Glomerular visceral epithelial cell (primary cell): ENCODE data around the gene COPS8.

Experiments
- DNase-seq: peaks from one replicate; pipeline ENCODE4 v3.0.0-alpha.2; 2016; ENCODE audit errors: extremely low spot score

The COPS8 gene

DNA sequence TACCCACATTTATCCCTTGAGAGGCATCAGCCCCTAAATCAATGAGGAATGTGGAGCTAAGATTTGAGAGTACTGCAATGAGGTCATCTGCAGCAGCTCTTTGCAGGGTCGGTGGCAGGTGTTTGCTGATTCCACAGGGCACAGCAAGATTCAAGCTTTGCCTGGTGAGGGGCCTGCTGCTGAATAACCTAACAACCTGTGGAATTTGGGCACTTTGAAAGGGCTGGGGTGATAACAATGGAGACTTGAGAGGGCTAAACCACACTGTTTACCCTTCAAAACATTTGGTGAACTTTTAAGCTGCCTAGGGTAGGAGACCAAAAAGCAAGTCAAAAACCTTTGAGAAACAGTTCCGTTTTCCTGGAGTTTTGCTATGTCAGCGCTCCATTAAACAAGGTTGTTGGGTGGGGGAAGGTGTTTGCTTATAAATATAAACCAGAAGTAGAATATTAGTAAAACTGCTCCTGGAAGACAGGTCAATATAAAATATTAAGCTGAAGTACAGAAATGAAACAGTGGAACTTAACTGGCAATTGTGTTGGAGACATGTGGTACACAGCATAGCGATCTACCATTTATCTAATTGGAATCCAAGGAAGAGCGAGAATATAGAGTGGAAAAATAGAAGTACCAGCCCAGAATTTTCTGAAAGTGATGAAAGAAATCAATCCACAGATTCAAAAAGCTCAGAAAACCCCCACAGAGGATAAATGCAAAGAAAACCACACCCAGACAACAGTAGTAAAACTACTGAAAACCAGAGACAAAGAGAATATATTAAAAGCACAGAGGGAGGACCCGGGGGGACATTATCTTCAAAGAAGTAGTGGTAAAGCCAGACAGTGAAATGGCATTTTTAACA, 15.7 kb downstream of the COPS8 start:
- DNase-seq = no peak

DNA sequence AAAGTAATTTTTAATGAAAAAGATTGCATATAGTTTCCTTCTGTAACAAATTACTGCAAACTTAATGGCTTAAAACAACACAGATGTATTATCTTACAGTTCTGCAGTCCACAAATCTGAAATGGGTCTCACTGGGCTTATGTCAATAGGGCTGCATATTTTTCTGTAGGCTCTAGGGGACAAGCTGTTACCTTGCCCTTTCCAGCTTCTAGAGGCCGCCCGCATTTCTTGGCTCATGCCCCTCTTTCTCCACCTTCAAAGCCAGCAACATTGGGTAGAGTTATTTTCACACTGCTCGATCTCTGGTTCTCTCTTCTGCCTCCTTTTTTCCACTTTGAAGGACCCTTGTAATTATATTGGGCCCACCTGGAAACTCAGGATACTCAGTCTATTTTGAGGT, 16.7 kb downstream of the COPS8 start:
- DNase-seq = no peak

DNA sequence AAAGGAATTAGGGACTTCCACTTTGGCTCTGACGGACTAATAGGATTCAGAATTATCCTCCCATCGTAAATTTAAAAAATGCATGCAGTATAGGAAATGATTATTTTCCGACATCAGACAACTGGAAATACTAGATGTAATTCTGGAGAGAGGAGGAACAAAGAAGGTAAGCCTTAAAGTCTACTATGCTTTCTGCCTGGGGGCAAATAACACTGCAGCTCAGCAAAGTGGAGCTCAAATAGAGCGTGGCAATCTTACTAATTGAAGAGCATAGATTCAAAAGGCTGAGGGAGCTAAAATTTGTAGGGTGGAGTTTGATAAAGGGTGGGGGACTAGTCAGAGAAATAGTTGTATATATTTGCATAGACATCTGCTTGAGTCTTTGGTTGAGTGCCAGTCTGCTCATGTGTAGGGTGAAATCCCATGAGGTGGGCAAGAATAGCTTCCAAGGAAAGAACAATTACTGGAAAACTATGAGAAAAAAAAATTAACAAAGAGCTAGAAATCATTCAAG, 23.8 kb downstream of the COPS8 start:
- no peak for DNase-seq

DNA sequence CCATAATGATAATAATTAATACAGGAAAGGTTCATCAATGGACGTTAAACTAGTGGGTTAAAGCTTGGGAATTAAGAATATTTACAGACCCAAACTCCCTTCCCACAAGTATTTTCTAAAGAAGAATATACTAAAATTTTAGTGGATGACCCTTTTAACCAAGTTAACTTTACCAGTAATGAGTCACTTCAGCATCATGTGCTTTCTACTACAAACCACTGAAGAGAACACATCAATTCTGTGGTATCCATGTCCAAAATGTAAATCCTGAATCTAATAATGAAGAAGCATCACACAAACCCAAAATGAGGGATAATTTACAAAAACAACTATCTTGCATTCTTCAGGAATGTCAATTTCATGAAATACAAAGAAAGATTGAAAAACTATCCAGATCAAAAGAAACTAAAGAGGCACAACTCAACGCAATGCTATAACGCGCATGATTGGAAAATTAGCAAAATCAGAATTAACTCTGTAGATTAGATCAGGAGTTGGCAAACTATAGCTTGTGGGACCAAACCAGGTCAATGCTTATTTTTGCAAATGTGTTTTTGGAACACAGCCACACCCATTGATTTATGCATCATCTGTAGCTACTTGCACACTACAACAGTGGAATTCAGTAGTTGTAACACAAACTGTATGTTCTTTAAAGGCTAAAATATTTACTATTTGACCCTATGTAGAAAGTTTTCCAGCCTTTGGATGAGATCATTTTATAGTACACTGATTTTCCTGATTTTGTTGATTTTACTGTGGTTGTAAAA, 27.5 kb downstream of the COPS8 start:
- no peak for DNase-seq

DNA sequence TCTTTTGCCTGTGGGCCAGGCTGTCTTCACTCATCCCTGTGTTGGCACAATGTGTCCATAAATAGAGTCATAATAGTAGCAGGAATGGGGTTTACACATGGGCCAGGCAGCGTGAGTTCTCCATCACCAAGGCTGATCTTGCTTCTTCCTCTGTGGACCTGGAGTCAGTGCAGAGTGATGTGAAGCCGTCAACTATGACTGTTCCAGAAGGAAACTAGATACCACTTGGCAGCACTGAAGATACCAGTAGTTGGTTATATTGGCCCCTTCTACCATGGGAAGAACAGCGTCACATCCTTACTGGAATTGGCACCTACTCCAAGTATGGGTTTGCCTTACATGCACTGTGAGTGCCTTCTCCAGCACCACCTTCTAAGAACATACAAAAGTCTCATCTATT, 30.2 kb downstream of the COPS8 start:
- DNase-seq = no peak

DNA sequence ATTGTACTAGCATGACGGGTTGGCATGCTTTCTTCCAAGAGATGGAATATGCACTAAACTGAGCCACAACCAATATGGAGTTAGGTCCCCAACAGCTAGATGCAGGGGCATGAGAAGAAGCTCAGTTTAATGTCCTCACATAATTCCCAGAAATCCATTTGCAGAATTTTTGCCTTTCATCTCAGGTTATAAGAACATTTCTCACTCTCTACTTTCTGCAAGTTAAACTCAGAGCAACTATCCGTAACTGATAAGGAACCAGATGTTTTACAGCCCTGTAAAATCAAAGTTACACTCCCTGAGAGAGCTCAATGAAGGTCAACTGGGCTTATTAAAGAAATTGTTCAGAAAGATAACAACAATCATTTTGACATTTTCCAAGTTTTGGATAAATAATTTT, 30.7 kb downstream of the COPS8 start:
- DNase-seq = no peak

DNA sequence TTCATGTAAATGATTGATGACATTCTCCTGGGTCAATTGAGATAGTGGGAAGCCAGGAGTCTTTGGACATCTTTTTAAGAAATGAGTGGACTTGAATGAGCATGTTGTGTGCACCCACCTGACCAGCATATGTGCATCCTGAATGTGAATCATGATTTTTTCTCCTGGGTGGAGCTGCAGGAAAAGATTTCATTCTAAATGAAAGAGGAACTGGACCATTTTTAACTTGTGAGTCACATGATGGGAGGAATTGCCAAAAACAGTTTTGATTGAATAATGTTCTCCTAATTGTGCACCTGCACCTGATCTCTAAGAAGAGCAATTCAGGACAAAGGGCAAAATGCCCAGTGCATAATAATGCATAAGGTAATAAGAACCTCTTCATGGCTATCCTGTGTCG, 32.3 kb downstream of the COPS8 start:
- DNase-seq = no peak

DNA sequence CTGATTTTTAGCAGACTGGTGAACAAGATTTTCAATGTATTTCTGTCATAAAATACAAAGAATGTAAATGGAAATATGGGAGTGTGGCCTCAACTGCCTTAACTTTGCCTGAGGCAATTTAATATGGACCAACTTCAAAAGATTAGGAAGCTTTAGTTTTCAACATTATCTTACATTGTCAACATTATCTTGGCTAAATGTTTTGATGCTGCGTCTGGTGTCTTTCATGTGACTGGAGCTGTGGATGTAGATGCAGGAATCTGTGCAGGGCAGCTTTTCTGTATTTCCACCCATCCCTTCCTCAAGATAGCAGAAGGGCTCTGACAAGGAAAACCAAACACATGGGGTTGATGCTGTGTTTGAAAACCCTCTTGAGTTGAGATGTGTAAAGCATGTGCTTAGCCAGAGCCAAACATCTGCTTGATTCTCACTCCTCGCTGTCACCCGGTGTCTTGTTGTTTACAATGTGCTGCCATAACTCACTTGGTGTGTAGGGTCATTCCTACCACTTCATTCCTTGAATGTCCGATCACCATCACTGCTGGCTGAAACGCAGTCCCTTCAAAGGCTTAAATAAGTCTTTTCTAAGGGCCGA, 33.0 kb downstream of the COPS8 start:
- no peak for DNase-seq

DNA sequence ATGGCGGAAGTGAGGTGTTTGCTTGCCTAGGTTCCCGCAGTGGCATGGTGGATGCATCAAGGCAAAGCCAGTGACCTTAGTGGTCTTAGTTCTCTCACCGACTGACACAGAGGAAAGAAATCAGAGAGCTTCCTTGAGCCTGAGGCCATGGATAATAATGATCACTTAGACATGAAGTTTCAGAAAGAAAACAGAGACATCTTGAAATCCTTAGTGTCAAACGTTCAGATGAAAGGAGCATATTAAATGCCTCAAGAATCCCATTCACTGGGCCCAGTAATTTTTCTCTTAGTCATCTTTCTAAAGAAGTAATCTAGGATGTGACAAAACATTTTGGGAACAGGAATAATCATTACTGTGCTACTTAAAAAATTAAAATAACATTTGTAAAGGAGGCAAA, 35.2 kb downstream of the COPS8 start:
- no peak for DNase-seq

DNA sequence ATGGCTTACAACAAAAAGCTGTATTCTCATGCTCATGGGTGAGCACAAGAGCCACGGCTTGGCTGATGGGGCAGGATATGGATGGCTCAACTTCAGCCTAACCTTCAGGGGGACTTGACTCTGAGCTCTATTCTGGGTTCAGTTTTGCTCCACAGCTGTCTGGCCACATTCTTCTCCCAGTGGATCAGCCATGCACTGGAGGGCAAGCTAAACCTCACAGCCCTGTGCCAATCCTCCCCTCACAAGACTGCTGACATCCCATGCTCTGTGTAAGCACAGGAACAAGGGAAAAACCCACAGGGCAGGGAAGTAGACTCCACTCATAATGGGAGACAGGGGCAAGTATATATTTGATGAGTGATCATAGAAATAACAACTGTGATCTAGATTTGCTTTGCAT, 35.6 kb downstream of the COPS8 start:
- DNase-seq = no peak

DNA sequence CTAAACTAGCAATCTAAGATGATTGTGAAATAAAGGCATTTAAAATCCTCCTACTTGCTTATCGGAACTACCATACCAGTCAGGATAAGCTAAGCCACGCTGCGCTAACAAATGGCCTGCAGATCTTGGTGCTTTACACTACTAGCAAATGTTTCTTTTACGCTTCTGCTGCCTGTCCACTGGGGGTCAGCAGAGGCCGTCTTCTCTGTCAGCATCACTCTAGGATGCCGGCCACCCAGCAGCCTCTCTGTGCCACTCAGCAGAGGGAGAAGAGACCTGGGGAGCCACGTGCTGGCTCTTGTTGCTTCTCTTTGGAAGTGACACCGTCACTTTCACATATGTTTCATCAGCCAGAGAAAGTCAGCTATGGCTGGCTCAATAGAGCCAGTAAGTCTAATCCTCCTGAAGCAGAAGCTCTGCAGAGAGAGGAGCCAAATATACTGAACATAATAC, 36.6 kb downstream of the COPS8 start:
- DNase-seq = peak; percentile 72

DNA sequence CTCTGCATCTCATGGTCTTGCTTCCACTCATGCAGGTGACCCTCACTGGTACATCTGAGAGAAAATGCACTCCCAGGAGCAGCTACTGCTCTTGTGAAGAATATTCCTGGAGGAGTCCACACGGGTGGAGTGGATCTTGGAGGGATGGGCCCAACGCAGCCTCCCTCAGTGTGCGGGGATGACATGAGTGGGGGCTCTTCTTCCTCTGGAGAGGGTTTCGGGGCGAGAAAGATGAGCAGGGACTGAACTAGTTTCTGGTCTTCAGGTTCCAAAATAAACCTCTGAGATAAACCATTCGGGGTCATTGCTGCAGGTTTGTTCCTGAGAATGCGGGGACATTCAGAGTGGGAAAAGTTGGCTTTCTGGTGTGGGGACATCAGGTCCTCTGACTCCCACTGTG, 39.1 kb downstream of the COPS8 start:
- no peak for DNase-seq

DNA sequence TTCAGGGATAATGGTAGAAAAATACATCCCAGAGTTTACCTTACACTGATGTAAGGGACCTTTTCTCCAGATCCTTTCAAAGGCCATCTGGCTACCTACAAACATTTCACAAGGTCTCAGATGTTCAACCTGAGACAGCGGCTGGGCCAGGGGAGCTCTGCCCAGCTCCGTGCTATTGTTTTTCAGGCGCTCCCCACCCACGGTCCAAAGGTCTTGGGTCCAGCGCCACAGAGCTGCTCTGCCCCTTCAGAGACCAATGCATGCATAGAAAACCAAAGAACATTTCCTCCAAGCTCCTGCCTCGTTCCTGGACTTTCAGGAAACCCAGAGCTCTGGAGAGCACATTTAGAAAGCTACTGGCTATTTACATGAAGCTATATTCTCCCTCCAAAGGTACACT, 40.3 kb downstream of the COPS8 start:
- DNase-seq = no peak

DNA sequence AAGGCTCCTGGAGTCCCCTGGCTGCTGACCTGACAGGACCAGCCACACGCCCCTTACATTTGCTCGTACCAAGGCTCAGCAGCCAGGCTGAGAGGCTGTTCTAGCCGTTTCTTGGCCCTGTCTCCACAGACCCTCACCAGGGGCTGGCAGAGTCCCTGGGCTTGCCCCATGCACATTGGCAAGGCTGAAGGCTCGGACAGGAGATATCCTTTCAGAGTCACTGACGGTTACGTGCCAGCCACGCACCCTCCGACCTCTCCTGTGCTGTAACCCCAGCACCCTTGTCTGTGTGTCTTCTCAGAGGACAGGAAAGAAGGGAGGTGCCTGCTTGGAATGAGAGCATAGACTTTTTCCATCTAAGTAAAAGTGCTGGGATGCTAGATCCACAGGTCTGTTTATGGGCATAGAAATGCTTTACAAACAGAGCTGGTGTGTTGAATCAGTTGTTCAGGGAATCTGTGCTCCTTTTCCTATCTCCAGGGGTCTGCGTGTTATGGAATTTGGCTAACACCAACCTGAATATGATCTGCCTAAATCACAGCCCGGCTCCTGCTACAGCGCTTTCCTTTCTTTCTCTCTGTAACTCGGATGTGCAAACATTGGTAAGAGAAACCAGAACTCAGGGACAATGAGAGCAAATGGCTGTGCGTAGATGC, 41.0 kb downstream of the COPS8 start:
- DNase-seq = no peak

DNA sequence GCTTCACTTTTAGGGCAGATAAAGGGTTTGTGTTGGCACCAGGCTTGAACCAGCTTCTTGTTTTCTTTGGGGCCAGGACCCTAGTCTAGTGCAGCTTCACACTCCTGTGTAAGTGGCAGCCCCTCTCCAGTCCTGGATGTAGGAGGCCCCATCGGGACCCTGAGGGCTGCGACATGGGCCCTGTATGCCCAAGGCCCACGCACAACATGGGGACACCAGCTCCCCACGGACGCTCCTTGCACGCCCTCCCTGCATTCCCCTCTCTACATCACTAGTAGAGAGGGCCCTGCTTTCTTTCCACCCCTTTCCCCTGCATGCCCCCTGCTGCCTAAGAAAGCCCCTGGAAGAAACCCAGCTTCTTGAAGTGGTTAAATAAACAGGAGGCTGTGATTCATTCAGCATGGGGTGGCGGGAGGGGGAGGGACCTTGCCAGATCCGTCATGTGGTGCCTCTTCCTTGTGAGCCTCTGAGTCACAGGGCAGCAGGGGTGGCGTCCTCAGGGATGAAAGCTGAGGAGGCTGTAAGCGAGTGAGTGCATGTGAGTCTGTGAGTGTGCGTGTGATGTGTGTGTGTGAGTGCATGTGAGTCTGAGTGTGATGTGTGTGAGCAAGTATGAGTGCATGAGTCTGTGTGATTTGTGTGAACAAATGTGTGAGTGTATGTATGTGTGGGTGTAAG, 42.5 kb downstream of the COPS8 start:
- peak; percentile 95 for DNase-seq

DNA sequence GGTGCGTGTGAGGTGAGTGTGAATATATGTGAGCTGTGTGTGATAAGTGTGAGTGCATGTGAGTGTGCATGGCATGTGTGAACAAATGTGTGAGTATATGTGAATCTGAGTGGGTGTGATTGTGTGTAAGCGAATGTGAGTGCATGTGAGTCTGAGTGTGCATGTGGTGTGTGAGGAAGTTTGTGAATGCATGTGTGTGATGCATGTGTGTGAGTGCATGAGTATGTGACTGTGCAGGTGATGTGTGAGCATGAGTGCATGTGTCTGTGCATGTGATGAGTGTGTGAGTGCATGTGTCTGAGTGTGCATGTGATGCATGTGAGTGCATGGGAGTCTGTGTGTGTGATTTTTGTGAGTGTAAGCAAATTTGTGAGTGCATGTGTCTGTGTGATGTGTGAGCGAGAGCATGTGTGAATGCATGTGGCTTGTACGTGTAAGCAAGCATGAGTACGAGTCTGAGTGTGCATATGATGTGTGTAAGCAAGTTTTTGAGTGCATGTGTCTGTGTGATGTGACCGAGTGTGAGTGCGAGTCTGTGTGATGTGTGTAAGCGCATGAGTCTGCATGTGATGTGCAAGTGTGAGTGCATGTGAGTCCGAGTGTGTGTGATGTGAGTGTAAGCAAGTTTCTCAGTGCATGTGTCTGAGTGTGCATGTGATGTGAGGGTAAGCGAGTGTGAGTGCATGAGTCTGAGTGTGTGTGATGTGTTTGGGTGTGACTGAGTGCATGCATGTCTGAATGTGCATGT, 43.3 kb downstream of the COPS8 start:
- no peak for DNase-seq

DNA sequence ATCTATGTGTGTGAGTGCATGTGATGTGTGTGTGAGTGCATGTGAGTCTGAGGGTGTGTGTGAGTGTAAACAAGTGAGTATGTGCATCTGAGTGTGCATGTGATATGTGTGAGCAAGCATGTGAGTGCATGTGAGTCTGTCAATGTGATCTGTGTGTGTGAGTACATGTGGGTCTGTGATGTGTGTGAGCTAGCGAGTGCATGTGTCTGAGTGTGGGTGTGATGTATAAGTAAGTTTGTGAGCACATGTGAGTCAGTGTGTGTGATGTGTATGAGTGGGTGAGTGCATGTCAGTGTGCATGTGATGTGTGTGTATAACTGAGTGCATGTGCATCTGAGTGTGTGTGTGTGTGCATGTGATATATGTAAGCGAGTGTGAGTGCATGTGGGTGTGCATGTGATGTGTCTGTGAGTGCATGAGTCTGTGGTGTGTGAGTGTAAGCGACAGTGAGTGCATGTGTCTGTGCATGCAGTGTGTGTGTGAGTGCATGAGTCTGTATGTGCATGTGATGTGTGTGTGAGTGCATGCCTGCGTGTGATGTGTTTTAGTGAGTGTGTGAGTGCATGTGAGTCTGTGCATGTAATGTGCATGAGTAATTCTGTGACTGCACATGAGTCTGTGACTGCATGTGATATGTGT, 44.1 kb downstream of the COPS8 start:
- no peak for DNase-seq

DNA sequence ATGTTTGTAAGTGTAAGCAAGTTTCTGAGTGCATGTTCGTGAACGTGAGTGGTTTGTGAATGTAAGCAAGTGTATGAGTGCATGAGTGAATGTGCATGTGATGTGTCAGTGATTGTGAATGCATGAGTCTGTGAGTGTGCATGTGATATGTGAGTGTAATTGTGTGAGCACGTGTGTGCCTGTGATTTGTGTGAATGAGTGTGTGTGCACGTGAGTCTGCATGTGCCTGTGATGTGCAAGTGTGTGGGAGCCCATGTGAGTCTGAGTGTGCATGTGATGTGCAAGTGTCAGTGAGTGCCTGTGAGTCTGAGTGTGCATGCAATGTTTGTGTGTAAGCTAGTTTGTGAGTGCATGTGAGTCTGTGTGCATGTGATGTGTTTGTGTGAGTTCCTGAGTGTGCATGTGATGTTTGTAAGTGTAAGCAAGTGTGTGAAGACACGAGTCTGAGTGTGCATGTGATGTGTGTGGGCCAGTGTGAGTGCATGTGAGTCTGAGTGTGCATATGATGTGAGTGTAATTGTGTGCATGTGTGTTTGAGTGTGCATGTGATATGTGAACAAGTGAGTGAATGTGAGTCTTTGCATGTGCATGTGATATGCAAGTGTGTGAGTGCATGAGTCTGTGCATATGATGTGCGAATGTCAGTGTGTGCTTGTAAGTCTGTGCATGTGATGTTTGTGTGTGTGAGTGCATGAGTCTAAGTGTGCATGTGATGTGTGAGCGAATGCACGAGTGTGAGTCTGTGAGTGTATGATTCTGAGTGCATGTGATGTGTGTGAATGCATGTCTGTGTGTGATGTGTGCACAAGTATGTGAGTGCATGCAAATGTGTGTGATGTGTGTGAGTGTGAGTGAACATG, 45.1 kb downstream of the COPS8 start:
- DNase-seq = no peak
